Heart left ventricle (tissue), 13 donors: ENCODE data around the gene ZNF319.

Experiments used
- POLR2A ChIP-seq, 2 donors: fragments of 450-650 bp; IDR thresholded peaks; one replicate each; pipeline ENCODE4 v1.6.1; 2017; ENCODE audit warnings: antibody characterized with exemption in 2 of 2, mild to moderate bottlenecking in 2 of 2, moderate library complexity in 2 of 2
- TF ChIP-seq, protein P1 (sequence below), 12 donors: fragments of 200-600 bp; sonication (generic) in 4 of 12; IDR thresholded peaks; one replicate each; pipeline versions ENCODE4 v1.5.0 to v1.8.0; 2018 to 2022; ENCODE audit warnings: antibody characterized with exemption in 12 of 12, mild to moderate bottlenecking in 5 of 12
- donor health status: ischemic (EF 13 %, LVEDD 7.1; RV severe dilation, severe dysfunction).
- donor health status: DM: no; HTN: yes; CAD: no.
- donor health status: DM: no; HTN: no; CAD: no.
- donor health status: ischemic (EF 25% LVEDD 6.9; RV normal size, moderate dysfunction).
- donor health status: ischemic (EF 25% LVEDD 5.7; RV mildly dilated, moderate dysfunction).
- donor health status: ischemic (EF 35%, LVEDD 5.7; RV mildly dilated, moderate dysfunction).
- donor health status: nonischemic (EF 11% LVEDD 7.7; RV severe dilation, severe dysfunction).
- donor health status: DM: yes; HTN: yes; CAD: no.
- donor health status: PGD.
- donor health status: ischemic (EF 29% LVEDD 5.4; RV normal size, mild dysfunction).
- donor health status: nonischemic (EF 23%, LVEDD 6.1; RV moderate dilation, normal function).

DNA sequence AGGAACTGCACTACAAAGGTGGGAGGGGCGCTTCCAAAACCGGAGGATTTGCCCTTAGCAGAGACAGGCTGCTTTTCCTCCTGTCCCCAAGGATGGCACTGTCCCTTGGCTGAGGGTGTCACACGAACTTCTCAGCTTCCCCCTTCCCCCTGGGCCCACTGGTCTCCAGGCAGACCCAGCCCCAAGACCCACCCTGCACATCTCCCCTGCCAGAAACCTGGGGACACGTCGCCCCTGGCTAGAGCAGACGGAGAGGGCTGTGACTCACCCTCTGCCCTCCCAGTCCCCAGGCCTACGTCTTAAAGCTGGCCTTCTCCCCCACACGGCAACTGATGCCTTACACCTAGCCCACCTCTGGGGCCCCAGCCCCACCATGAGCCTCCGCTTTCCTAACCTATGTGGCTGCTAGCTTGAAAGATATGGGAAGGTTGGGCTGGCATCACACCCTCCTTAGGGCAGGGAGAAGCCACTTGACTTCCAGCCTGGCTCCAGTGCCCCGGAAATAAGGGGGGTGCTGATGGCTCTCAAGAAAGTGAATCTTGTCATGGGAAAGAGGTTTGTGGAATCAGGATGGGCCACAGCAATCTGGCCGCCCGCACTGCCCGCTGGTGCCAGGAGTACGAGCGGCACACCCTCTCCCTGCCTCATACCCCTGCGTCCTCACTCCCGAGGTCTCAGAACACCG lies 4.6 kb downstream of the ZNF319 start:
- TF ChIP-seq, protein P1, sequence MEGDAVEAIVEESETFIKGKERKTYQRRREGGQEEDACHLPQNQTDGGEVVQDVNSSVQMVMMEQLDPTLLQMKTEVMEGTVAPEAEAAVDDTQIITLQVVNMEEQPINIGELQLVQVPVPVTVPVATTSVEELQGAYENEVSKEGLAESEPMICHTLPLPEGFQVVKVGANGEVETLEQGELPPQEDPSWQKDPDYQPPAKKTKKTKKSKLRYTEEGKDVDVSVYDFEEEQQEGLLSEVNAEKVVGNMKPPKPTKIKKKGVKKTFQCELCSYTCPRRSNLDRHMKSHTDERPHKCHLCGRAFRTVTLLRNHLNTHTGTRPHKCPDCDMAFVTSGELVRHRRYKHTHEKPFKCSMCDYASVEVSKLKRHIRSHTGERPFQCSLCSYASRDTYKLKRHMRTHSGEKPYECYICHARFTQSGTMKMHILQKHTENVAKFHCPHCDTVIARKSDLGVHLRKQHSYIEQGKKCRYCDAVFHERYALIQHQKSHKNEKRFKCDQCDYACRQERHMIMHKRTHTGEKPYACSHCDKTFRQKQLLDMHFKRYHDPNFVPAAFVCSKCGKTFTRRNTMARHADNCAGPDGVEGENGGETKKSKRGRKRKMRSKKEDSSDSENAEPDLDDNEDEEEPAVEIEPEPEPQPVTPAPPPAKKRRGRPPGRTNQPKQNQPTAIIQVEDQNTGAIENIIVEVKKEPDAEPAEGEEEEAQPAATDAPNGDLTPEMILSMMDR (IDR thresholded peaks at IDR 0.05) = no peak
- no peak for TF ChIP-seq POLR2A (IDR thresholded peaks at IDR 0.05)
